ENCODE measurements around the gene CHSY1.

CHSY1 gene

DNA sequence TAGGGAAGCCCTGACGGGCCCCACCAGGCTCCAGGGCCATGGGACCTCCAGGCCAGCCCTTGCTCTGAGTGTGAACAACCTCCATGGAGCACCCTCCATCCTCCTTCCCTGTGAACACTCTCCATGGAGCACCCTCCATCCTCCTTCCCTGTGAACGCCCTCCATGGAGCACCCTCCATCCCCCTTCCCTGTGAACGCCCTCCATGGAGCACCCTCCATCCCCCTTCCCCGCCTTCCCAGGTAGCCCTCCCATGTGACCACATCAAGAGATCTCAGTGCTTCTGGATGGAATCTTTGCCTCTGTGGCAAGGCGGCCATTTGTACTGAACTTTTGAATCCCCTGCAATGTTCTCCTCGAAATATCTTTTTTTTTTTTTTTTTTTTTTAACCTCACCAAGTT lies 66.5 kb downstream of the CHSY1 start:
- no peaks in the 10 kb centered on the region for H3K27me3 Mint-ChIP-seq
- peaks cover 91% of the 10 kb centered on the region for H3K4me1 Mint-ChIP-seq (ENCODE audit: low read depth)
- DNase-seq, result no peak
- peaks cover 83% of the 10 kb centered on the region for H3K36me3 Mint-ChIP-seq (ENCODE audit: low read depth)
- H3K9me3 Mint-ChIP-seq, result no peaks in the 10 kb centered on the region
- H3K27ac Mint-ChIP-seq, result no peak overlapping the region
- H3K4me3 Mint-ChIP-seq, result no peak overlapping the region

DNA sequence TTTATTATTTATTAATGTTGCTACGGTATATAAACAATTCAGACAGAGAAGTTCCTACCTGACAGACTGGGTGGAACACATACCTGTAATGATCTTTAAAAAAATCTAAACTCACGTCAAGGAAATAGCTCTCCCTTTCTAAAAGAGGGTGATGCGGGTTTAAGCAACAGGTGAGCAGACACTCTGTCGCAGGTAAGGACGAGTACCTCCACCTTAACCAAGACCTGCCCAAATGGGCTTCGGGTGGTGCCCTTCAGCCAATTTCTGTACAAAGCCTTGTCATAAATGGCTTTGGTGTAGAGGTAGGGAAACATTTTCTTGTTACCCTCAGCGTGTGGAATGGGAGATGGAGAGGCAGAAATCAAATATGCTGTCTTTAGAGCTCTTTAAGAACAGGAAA lies 67.0 kb downstream of the CHSY1 start:
- H3K36me3 Mint-ChIP-seq (ENCODE audit: low read depth), result peaks cover 85% of the 10 kb centered on the region
- H3K4me3 Mint-ChIP-seq, result no peak overlapping the region
- H3K27ac Mint-ChIP-seq, result peak overlapping the region; percentile 78
- no peaks in the 10 kb centered on the region for H3K9me3 Mint-ChIP-seq
- no peaks in the 10 kb centered on the region for H3K27me3 Mint-ChIP-seq
- peaks cover 91% of the 10 kb centered on the region for H3K4me1 Mint-ChIP-seq (ENCODE audit: low read depth)
- DNase-seq, result no peak

DNA sequence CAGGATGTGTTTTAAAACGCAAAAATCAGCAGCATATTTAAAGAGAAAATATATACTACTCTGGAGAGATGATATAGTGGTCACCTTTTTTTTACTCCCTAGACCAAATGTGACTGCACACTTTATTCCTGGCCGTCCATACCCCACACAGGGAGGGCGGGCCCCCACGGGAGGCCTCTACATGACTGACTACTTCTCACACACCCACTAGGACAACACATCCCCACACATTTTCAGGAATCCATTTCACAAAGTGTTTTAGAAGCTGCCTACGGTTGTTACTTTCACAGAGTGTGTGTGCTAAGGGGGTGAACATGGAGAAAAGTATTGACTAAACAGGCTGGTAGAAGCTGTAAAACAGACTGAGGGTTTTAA lies 67.9 kb downstream of the CHSY1 start:
- H3K4me3 Mint-ChIP-seq, result no peak overlapping the region
- H3K9me3 Mint-ChIP-seq, result no peaks in the 10 kb centered on the region
- H3K27me3 Mint-ChIP-seq, result no peaks in the 10 kb centered on the region
- peaks cover 84% of the 10 kb centered on the region for H3K4me1 Mint-ChIP-seq (ENCODE audit: low read depth)
- H3K27ac Mint-ChIP-seq, result peak overlapping the region; percentile 85
- no peak for DNase-seq
- H3K36me3 Mint-ChIP-seq (ENCODE audit: low read depth), result peaks cover 84% of the 10 kb centered on the region

DNA sequence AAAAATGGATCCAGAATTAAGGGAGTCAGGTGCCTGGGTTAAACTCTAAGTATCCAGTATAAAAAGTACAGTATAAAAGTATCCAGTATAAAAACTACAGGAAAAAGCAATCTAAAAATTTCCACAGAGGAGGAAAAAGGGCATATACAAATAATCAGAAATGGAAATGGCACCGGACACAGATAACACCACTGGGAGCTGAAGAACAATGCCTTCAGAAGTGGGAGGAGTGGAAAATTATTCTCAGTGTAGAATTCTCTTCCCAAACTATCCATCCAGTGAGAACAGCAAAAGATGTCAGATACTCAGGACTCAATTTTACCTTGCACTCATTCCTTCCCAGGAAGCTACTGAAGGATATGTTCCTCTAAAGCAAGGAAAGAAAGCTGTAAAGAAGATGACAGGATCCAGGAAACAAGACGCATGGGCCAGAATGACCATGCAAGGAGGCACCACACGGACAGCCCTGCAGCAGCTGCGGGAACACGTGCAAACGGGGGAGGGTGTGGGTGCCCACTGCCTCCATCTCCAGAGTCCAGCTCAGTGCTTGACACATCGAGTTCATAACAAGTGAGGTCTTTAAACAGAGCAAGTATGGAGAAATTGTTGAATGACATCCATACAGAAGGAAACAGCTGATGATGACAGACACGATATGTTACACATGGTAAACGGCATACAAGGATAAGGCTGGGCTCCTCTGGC lies 68.5 kb downstream of the CHSY1 start:
- Mint-ChIP-seq H3K9me3 (no peaks in the 10 kb centered on the region), H3K4me3 (no peak overlapping the region), H3K27me3 (no peaks in the 10 kb centered on the region), H3K4me1 (ENCODE audit: low read depth) (peaks cover 80% of the 10 kb centered on the region), H3K36me3 (ENCODE audit: low read depth) (peaks cover 87% of the 10 kb centered on the region), H3K27ac (peak overlapping the region; percentile 85)
- peak; percentile 24 for DNase-seq

DNA sequence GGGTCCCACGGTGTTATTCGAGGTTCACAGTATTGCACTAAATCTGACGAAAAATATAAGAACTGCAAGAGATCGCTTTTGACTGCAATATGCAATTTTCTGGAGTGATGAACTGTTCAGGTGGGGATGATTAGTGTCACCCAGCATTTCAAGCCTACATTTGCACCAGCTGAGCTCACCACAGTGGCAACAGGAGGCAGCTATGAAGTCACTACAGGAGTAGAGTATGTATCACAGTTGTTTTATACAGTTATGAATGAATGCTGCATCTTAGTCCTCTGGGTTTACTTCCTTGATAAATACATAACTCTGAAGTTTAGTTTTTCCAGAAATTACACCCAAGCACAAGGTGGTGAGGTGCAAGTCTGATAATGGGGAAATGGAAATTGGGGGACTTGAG lies 69.6 kb downstream of the CHSY1 start:
- Mint-ChIP-seq H3K4me3 (no peak overlapping the region), H3K27me3 (no peaks in the 10 kb centered on the region), H3K4me1 (ENCODE audit: low read depth) (peaks cover 73% of the 10 kb centered on the region), H3K27ac (peak overlapping the region; percentile 76), H3K36me3 (ENCODE audit: low read depth) (peaks cover 90% of the 10 kb centered on the region), H3K9me3 (no peaks in the 10 kb centered on the region)
- DNase-seq, result no peak

DNA sequence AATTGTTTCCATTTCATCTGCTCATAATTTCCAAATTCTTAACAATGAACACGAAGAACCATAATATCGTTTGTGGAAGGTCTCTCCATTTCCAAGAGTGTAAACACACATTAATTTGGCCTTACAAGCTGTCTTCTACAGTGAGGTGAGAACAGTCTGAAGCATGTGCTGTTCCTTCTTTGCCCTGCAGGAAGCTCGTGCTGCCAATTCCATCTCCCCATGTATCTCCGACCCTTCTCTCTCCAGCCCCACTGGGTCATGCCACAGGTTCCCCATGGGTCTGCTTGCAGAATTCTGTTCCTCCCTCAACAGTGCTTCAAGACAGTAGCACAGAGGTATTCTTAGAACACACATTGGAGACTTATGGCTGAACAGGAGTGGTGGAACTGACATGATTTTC lies 70.5 kb downstream of the CHSY1 start:
- H3K4me1 Mint-ChIP-seq (ENCODE audit: low read depth), result peaks cover 71% of the 10 kb centered on the region
- DNase-seq, result peak; percentile 25
- H3K36me3 Mint-ChIP-seq (ENCODE audit: low read depth), result peaks cover 90% of the 10 kb centered on the region
- no peaks in the 10 kb centered on the region for H3K9me3 Mint-ChIP-seq
- H3K27me3 Mint-ChIP-seq, result no peaks in the 10 kb centered on the region
- peak overlapping the region; percentile 0 for H3K4me3 Mint-ChIP-seq
- H3K27ac Mint-ChIP-seq, result peak overlapping the region; percentile 76

DNA sequence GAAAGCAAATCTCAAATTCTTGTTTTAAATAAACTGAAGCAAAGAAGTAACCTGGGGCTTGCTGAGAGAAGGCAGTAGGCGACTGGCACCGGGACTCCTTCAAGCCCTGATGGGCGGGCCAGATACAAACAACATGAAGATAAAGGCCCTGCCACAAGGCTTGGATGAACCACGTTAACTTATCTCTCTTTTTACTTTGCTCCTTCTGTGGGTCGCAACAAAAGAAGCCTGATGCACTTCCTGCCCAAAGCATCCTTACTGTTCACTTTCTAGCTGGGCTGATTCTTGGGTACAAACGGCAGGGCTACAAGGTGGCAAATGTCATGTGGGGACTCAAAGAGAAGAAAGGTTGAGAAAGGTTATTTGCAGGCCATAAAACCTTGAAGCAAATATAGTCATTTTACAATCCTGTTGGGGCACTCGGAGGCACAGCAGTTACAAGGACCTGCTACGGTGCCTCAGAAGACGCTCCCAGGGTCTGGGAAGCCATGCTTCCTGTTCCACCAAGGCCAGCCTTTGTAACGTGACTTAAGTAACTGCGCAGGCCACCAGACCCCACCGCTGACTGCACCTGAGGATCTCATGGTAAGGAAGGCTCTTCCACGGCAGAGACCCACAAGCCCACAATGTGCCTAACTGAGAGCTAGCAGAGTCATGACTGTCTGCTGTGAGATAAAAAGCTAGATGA lies 71.1 kb downstream of the CHSY1 start:
- H3K27me3 Mint-ChIP-seq, result no peaks in the 10 kb centered on the region
- H3K9me3 Mint-ChIP-seq, result no peaks in the 10 kb centered on the region
- H3K36me3 Mint-ChIP-seq (ENCODE audit: low read depth), result peaks cover 92% of the 10 kb centered on the region
- peak overlapping the region; percentile 0 for H3K4me3 Mint-ChIP-seq
- peaks cover 74% of the 10 kb centered on the region for H3K4me1 Mint-ChIP-seq (ENCODE audit: low read depth)
- peak overlapping the region; percentile 76 for H3K27ac Mint-ChIP-seq
- peak; percentile 40 for DNase-seq

DNA sequence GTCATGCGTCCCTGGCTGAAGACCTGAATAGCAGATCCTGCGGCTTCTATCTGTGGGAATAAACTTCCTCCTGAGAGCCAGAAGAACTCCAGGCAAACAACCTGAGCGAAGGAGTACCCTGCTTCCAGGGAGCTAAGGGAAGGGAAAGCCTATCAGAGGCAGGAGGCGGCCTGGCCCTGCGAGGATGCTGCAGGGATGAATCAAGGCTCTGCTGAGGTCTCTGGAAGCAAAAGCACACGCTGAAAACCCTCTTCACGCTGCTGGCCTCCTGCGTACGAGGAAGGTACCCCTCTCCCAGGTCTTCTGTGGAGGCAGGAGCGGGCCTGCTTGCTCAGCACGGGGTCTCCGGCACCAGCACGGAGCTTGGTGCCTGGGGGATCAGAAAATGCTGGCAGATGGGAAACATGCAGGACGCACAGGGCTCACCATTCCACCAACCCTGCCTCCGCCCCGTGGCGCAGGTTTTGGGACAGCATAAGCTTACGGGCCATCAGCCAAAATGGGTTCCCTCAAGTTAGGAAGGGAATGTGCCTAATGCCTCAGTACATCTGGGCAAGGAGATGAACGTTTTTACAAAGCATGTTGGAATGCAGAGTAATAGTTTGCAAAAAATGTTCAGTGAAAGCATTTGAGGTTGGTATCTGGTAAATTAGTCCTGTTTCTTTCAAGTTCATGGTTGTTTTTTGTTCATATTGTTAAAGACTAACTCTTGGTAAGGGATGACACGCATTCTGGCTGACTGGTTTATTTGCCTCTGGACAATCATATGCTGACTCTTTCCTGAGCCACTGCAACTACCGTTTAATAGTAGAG lies 72.3 kb downstream of the CHSY1 start:
- H3K36me3 Mint-ChIP-seq (ENCODE audit: low read depth), result peaks cover 93% of the 10 kb centered on the region
- H3K4me3 Mint-ChIP-seq, result no peak overlapping the region
- no peaks in the 10 kb centered on the region for H3K27me3 Mint-ChIP-seq
- H3K9me3 Mint-ChIP-seq, result no peaks in the 10 kb centered on the region
- peak overlapping the region; percentile 76 for H3K27ac Mint-ChIP-seq
- peak; percentile 20 for DNase-seq
- peaks cover 69% of the 10 kb centered on the region for H3K4me1 Mint-ChIP-seq (ENCODE audit: low read depth)

DNA sequence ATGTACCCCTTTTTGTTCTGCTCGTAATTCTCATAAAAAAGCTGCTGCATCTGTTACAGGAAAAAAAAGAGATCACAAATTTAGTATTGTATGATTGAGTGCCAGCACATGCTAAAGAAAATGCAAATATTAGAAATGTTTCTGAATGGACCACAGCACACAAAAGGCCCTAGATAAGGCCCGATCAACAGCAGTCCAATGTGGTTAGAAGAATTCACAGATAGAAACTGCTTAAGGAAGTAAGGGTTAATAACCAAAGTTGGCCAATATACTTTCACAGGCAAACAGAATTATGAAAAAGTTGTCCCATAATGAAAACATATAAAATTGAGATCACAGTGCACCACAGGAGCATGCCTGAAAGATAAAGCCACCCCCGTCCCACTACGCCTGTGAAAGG lies 72.9 kb downstream of the CHSY1 start:
- Mint-ChIP-seq H3K36me3 (ENCODE audit: low read depth) (peaks cover 98% of the 10 kb centered on the region), H3K4me1 (ENCODE audit: low read depth) (peaks cover 64% of the 10 kb centered on the region), H3K9me3 (no peaks in the 10 kb centered on the region)

DNA sequence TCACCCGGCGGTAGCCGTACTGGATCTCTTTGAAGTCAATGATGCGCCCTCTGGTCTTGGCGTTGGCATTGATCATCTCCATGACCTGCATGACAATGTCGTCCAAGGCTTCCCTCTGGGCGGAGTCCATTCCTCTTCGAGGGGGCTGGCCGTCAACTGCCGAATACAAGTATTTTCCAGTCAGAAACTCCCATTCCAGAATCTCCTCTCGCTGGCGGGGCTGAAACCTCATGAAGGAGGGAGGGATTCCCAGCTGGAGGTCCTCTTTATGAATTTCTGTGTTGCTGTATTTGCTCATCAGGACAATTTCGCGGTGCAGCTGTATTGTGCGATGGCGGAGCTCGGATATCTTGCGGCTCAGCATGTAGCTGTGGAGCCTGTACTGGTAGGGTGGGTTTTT lies 73.4 kb downstream of the CHSY1 start:
- no peak overlapping the region for H3K27ac Mint-ChIP-seq
- peaks cover 98% of the 10 kb centered on the region for H3K36me3 Mint-ChIP-seq (ENCODE audit: low read depth)

More for the DNA sequence above, 72.9 kb downstream of the CHSY1 start:
- no peaks in the 10 kb centered on the region for H3K27me3 Mint-ChIP-seq
- H3K4me3 Mint-ChIP-seq, result no peak overlapping the region
- no peak for DNase-seq
- H3K27ac Mint-ChIP-seq, result peak overlapping the region; percentile 18

DNA sequence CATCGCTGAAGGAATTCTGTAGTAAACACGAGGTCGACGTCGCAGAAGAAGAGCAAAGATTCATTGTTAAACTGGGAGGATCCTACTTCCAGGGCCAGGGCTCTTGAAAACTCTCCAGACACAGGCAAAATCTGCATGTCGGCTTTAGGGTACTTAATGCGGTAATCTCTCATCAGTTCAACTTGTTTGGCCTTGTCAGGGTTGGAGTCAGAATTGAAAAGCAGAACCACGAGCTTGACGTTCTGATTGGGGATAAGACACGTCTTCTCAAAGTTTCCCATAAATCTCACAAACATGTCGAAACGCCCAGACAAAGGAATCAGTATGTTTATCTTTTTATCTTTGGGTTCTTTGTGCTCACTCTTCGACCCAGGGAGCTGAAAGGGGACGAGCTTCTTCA lies 74.0 kb downstream of the CHSY1 start:
- H3K9me3 Mint-ChIP-seq, result no peaks in the 10 kb centered on the region
- H3K27me3 Mint-ChIP-seq, result no peaks in the 10 kb centered on the region
- no peak overlapping the region for H3K27ac Mint-ChIP-seq
- peak; percentile 15 for DNase-seq
- H3K4me3 Mint-ChIP-seq, result no peak overlapping the region
- peaks cover 53% of the 10 kb centered on the region for H3K4me1 Mint-ChIP-seq (ENCODE audit: low read depth)
- H3K36me3 Mint-ChIP-seq (ENCODE audit: low read depth), result peaks cover 97% of the 10 kb centered on the region

More for the DNA sequence above, 73.4 kb downstream of the CHSY1 start:
- DNase-seq, result peak; percentile 28
- Mint-ChIP-seq H3K9me3 (no peaks in the 10 kb centered on the region), H3K4me1 (ENCODE audit: low read depth) (peaks cover 59% of the 10 kb centered on the region), H3K27me3 (no peaks in the 10 kb centered on the region), H3K4me3 (no peak overlapping the region)

DNA sequence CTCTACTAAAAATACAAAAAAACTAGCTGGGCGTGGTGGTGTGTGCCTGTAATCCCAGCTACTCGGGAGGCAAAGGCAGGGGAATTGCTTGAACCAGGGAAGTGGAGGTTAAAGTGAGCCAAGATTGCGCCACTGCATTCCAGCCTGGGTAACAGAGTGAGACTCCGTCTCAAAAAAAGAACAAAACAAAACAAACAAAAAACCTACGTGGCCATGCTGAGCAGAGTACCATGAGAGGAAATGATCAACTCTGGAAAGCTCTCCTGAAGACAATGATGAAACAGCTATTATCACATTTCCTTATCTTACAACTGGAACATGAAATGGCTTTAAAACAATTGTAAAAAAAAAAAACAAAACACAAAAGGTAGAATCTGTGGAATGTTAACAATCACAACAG lies 75.2 kb downstream of the CHSY1 start:
- Mint-ChIP-seq H3K9me3 (no peaks in the 10 kb centered on the region), H3K4me1 (ENCODE audit: low read depth) (peaks cover 49% of the 10 kb centered on the region), H3K27ac (peak overlapping the region; percentile 64), H3K27me3 (no peaks in the 10 kb centered on the region), H3K4me3 (no peak overlapping the region), H3K36me3 (ENCODE audit: low read depth) (peaks cover 84% of the 10 kb centered on the region)
- DNase-seq, result no peak

DNA sequence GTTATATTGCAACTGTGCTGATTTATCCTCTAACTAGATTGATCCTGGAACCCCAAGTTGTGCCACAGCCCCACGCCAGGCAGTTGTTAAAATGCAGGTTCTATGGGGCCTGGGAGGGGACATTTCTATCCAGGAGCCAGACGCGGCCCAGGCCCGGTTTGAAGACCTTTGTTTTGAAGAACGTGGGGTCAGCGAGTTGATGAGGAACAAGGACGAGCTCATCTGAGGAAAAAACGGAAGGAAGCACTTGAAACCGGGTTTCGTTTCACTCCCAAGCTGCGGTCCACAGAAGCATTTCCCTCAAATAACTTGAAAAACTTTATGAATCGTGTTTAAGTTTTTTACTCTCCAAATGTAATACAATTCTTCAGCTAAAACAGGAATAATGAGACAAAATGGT lies 76.4 kb downstream of the CHSY1 start:
- Mint-ChIP-seq H3K4me1 (ENCODE audit: low read depth) (peaks cover 39% of the 10 kb centered on the region), H3K27me3 (no peaks in the 10 kb centered on the region), H3K4me3 (no peak overlapping the region), H3K9me3 (no peaks in the 10 kb centered on the region), H3K27ac (no peak overlapping the region), H3K36me3 (ENCODE audit: low read depth) (peaks cover 72% of the 10 kb centered on the region)
- peak; percentile 12 for DNase-seq

DNA sequence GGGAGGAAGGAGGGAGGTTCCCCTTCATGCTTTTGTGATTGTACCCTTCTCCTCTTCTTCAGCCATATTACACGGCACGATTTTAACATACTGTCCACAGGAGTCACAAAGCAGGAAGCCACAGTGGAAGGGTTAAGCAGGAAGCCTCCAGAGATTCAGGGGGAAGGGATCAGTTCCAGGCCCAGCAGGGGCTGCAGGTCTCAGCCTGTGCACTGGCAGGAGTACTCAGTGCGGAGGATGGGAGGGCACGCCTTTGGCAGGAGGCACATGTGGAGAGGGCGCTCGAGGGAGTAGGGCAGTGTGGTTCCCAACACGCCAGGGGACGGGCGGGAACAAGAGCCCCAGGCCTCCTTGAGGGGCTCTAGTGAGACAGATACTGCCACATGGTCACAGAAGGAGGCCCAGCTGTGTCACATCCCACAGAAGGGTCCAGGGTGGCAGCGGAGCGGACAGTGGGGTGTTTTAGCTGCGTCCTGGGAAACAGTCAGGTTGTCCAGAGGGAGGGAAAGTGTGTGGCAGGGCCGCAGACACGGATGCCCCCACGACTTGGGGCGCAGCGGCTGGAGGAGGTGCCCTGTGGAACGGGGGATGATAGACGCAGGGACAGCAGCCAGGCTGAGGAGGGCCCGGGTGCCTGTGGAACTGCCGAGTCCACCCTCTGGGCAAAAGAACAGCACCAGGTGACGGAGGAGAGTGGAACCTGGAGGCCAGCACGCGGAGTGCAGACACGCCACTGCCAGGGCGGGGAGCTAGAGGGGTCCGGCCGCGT lies 77.5 kb downstream of the CHSY1 start:
- Mint-ChIP-seq H3K4me1 (ENCODE audit: low read depth) (peaks cover 38% of the 10 kb centered on the region), H3K4me3 (no peak overlapping the region), H3K9me3 (no peaks in the 10 kb centered on the region), H3K27me3 (no peaks in the 10 kb centered on the region), H3K27ac (no peak overlapping the region), H3K36me3 (ENCODE audit: low read depth) (peaks cover 62% of the 10 kb centered on the region)
- DNase-seq, result peak; percentile 13

Data from activated T-cell treated with anti-CD3 and anti-CD28 coated beads, Interleukin-2, amount 50 U/mL, for 24 hours (primary cell).